ENCODE measurements around the gene RPA1. TPM values are rescaled to one million over a fixed set of nuclear protein-coding genes. Genes with fewer than 3 reads are reported as not detected.

RPA1 gene
- total RNA-seq, 2 experiments from 2014 or later = 176 to 186 TPM

GRCh38 chr17:1943436-1943831 is 113.6 kb downstream of the RPA1 start:
- CTCF ChIA-PET = no interaction called here
- no peak overlapping the region for H3K4me3 Mint-ChIP-seq
- no peaks in the 10 kb centered on the region for H3K27me3 Mint-ChIP-seq
- POLR2A ChIA-PET = no interaction called here
- H3K36me3 Mint-ChIP-seq (ENCODE audit: low read depth) = no peaks in the 10 kb centered on the region
- H3K9me3 Mint-ChIP-seq = no peaks in the 10 kb centered on the region
- H3K27ac Mint-ChIP-seq = no peak overlapping the region
- H3K4me1 Mint-ChIP-seq = no peaks in the 10 kb centered on the region
- no peak for DNase-seq

GRCh38 chr17:1945621-1946020 is 115.8 kb downstream of the RPA1 start:
- POLR2A ChIA-PET = no interaction called here
- no peaks in the 10 kb centered on the region for H3K36me3 Mint-ChIP-seq (ENCODE audit: low read depth)
- H3K9me3 Mint-ChIP-seq = no peaks in the 10 kb centered on the region
- no peak for DNase-seq
- no peak overlapping the region for H3K27ac Mint-ChIP-seq
- no peaks in the 10 kb centered on the region for H3K4me1 Mint-ChIP-seq
- H3K27me3 Mint-ChIP-seq = no peaks in the 10 kb centered on the region
- H3K4me3 Mint-ChIP-seq = no peak overlapping the region
- CTCF ChIA-PET = no interaction called here

- H3K4me1 Mint-ChIP-seq = no peaks in the 10 kb centered on the region
- H3K4me3 Mint-ChIP-seq = no peak overlapping the region
- no peak for DNase-seq
- no peaks in the 10 kb centered on the region for H3K9me3 Mint-ChIP-seq
- no peak overlapping the region for H3K27ac Mint-ChIP-seq
- H3K36me3 Mint-ChIP-seq (ENCODE audit: low read depth) = no peaks in the 10 kb centered on the region
- ChIA-PET POLR2A (no interaction called here), CTCF (no interaction called here)
- no peaks in the 10 kb centered on the region for H3K27me3 Mint-ChIP-seq
Measured at GRCh38 chr17:1946021-1946932, 116.5 kb downstream of the RPA1 start.

GRCh38 chr17:1947229-1947742 is 117.5 kb downstream of the RPA1 start:
- H3K4me1 Mint-ChIP-seq = no peaks in the 10 kb centered on the region
- no peak overlapping the region for H3K4me3 Mint-ChIP-seq
- no peak for DNase-seq
- no peaks in the 10 kb centered on the region for H3K36me3 Mint-ChIP-seq (ENCODE audit: low read depth)
- no peaks in the 10 kb centered on the region for H3K9me3 Mint-ChIP-seq
- H3K27me3 Mint-ChIP-seq = no peaks in the 10 kb centered on the region
- CTCF ChIA-PET = no interaction called here
- POLR2A ChIA-PET = no interaction called here
- H3K27ac Mint-ChIP-seq = no peak overlapping the region

- Mint-ChIP-seq H3K36me3 (ENCODE audit: low read depth) (no peaks in the 10 kb centered on the region), H3K27ac (no peak overlapping the region), H3K4me1 (no peaks in the 10 kb centered on the region), H3K27me3 (no peaks in the 10 kb centered on the region), H3K9me3 (no peaks in the 10 kb centered on the region), H3K4me3 (no peak overlapping the region)
- ChIA-PET POLR2A (no interaction called here), CTCF (no interaction called here)
- no peak for DNase-seq
Measured at GRCh38 chr17:1947743-1948516, 118.1 kb downstream of the RPA1 start.

- H3K4me3 Mint-ChIP-seq = no peak overlapping the region
- no peaks in the 10 kb centered on the region for H3K36me3 Mint-ChIP-seq (ENCODE audit: low read depth)
- ChIA-PET CTCF (no interaction called here), POLR2A (no interaction called here)
- H3K9me3 Mint-ChIP-seq = no peaks in the 10 kb centered on the region
- no peak overlapping the region for H3K27ac Mint-ChIP-seq
- no peaks in the 10 kb centered on the region for H3K4me1 Mint-ChIP-seq
- no peaks in the 10 kb centered on the region for H3K27me3 Mint-ChIP-seq
- DNase-seq = no peak
Measured at GRCh38 chr17:1948517-1948825, 118.7 kb downstream of the RPA1 start.

Other genes starting within 250 kb of the RPA1 start
- under 1 TPM; 0.73 to 0.85 TPM for gene SLC43A2, start 201.2 kb upstream of the RPA1 start, total RNA-seq
- 1 to 10 TPM; 2.8 to 3.2 TPM for gene SCARF1, start 184.3 kb upstream of the RPA1 start, total RNA-seq
- 1 to 10 TPM; 7.5 to 8.7 TPM for gene RILP, start 180.1 kb upstream of the RPA1 start, total RNA-seq
- 100 to 1,000 TPM; 264 to 267 TPM for gene PRPF8, start 145.1 kb upstream of the RPA1 start, total RNA-seq
- under 1 TPM; 0.65 to 0.75 TPM for gene TLCD2, start 119.6 kb upstream of the RPA1 start, total RNA-seq
- gene WDR81, start 105.3 kb upstream of the RPA1 start, total RNA-seq = 10 to 100 TPM; 33.3 to 35.1 TPM
- gene SERPINF2, start 87.1 kb upstream of the RPA1 start, total RNA-seq = under 1 TPM; 0.23 to 0.55 TPM
- not detected for gene SERPINF1, start 67.9 kb upstream of the RPA1 start, total RNA-seq
- gene SMYD4, start 103 bp upstream of the RPA1 start, total RNA-seq = 10 to 100 TPM; 27.4 to 29.3 TPM
- under 1 TPM; 0.33 to 0.35 TPM for gene RTN4RL1, start 195.3 kb downstream of the RPA1 start, total RNA-seq
- gene DPH1, start 200.1 kb downstream of the RPA1 start, total RNA-seq = 10 to 100 TPM; 28.4 to 28.8 TPM
- gene OVCA2, start 212.0 kb downstream of the RPA1 start, total RNA-seq = 10 to 100 TPM; 43.2 to 45.4 TPM
- 10 to 100 TPM; 38.3 to 39.8 TPM for gene HIC1, start 225.1 kb downstream of the RPA1 start, total RNA-seq